H9 (cell line): ENCODE data around the gene TBXAS1. TPM values are rescaled to one million over a fixed set of nuclear protein-coding genes. Genes with fewer than 3 reads are reported as not detected.

ENCODE experiments used
- DNase-seq: peaks from one replicate; pipeline ENCODE4 v3.0.0-alpha.2; 2017
- H2AFZ ChIP-seq: one replicate; pipeline ENCODE4 v1.6.1; 2013; ENCODE audit warnings: mild to moderate bottlenecking, low read length, control low read depth, moderate library complexity
- H2AK5ac ChIP-seq: 2 replicates; pipeline ENCODE4 v1.6.1; 2013; ENCODE audit warnings: low read length, control low read depth, mixed read lengths; ENCODE audit not compliant: insufficient read length
- H2BK120ac ChIP-seq: one replicate; pipeline ENCODE4 v1.6.1; 2013; ENCODE audit warnings: low read depth, mild to moderate bottlenecking, low read length, control low read depth, inconsistent platforms; ENCODE audit not compliant: poor library complexity, severe bottlenecking
- H2BK12ac ChIP-seq: 2 replicates; pipeline ENCODE4 v1.6.1; 2013; ENCODE audit warnings: low read length, control low read depth, mixed read lengths, low read depth; ENCODE audit not compliant: insufficient read length
- H2BK15ac ChIP-seq: 2 replicates; pipeline ENCODE4 v1.6.1; 2013; ENCODE audit warnings: low read depth, low read length, control low read depth
- H2BK20ac ChIP-seq: one replicate; pipeline ENCODE4 v1.6.1; 2013; ENCODE audit warnings: low read depth, mild to moderate bottlenecking, low read length, control low read depth, inconsistent platforms; ENCODE audit not compliant: poor library complexity, severe bottlenecking
- H2BK5ac ChIP-seq: 2 replicates; pipeline ENCODE4 v1.6.1; 2013; ENCODE audit warnings: low read length, control low read depth, mixed read lengths; ENCODE audit not compliant: insufficient read length
- H3K14ac ChIP-seq: 2 replicates; pipeline ENCODE4 v1.6.1; 2013; ENCODE audit warnings: low read length, control low read depth; ENCODE audit not compliant: insufficient read depth
- H3K18ac ChIP-seq: 2 replicates; pipeline ENCODE4 v1.6.1; 2013; ENCODE audit warnings: low read depth, mild to moderate bottlenecking, mixed read lengths, low read length, control low read depth; ENCODE audit not compliant: insufficient read length
- H3K23ac ChIP-seq: 2 replicates; pipeline ENCODE4 v1.6.1; 2013; ENCODE audit warnings: low read length, control low read depth, mixed read lengths, low read depth; ENCODE audit not compliant: insufficient read length
- H3K23me2 ChIP-seq: 2 replicates; pipeline ENCODE4 v1.6.1; 2013; ENCODE audit warnings: low read depth, mild to moderate bottlenecking, mixed read lengths, low read length, control low read depth; ENCODE audit not compliant: insufficient read length, poor library complexity, severe bottlenecking
- H3K27ac ChIP-seq: 2 replicates; pipeline ENCODE4 v1.5.1; 2013; ENCODE audit warnings: low read length, control low read depth, mixed read lengths, low read depth; ENCODE audit not compliant: insufficient read length
- H3K27me3 ChIP-seq: 2 replicates; pipeline ENCODE4 v1.6.1; 2013; ENCODE audit warnings: low read length, control low read depth, inconsistent platforms; ENCODE audit not compliant: insufficient read depth
- H3K4ac ChIP-seq: 2 replicates; pipeline ENCODE4 v1.6.1; 2013; ENCODE audit warnings: low read depth, mild to moderate bottlenecking, control low read depth, inconsistent platforms, low read length, moderate library complexity
- H3K4me1 ChIP-seq: 2 replicates; pipeline ENCODE4 v1.6.1; 2013; ENCODE audit warnings: low read length, control low read depth, inconsistent platforms; ENCODE audit not compliant: insufficient read depth
- H3K4me2 ChIP-seq: 2 replicates; pipeline ENCODE4 v1.6.1; 2013; ENCODE audit warnings: low read length, control low read depth, mixed read lengths; ENCODE audit not compliant: insufficient read length, insufficient read depth
- H3K56ac ChIP-seq: 2 replicates; pipeline ENCODE4 v1.6.1; 2013; ENCODE audit warnings: low read depth, mild to moderate bottlenecking, mixed read lengths, low read length, control low read depth; ENCODE audit not compliant: insufficient read length
- H3K79me1 ChIP-seq: 2 replicates; pipeline ENCODE4 v1.6.1; 2013; ENCODE audit warnings: low read depth, mild to moderate bottlenecking, moderate library complexity, low read length, control low read depth, inconsistent platforms; ENCODE audit not compliant: insufficient read depth, poor library complexity, severe bottlenecking
- H3K79me2 ChIP-seq: 2 replicates; pipeline ENCODE4 v1.6.1; 2013; ENCODE audit warnings: low read length, control low read depth, inconsistent platforms; ENCODE audit not compliant: insufficient read depth
- H3K9ac ChIP-seq: 2 replicates; pipeline ENCODE4 v1.6.1; 2013; ENCODE audit warnings: low read length, control low read depth, mixed read lengths; ENCODE audit not compliant: insufficient read length; ENCODE audit errors: extremely low read depth
- H3K9me3 ChIP-seq: one replicate; pipeline ENCODE4 v1.6.1; 2013; ENCODE audit warnings: low read depth, low read length, inconsistent platforms; ENCODE audit not compliant: control insufficient read depth
- H3T11ph ChIP-seq: one replicate; pipeline ENCODE4 v1.6.1; 2013; ENCODE audit warnings: mild to moderate bottlenecking, low read length, control low read depth, inconsistent platforms
- H4K20me1 ChIP-seq: one replicate; pipeline ENCODE4 v1.6.1; 2013; ENCODE audit not compliant: control insufficient read depth, insufficient read length, insufficient read depth
- H4K5ac ChIP-seq: 2 replicates; pipeline ENCODE4 v1.6.1; 2013; ENCODE audit warnings: low read depth, mild to moderate bottlenecking, mixed read lengths, low read length, control low read depth; ENCODE audit not compliant: insufficient read length
- H4K8ac ChIP-seq: replicated peaks from 2 replicates; pipeline ENCODE4 v1.6.1; 2013; ENCODE audit warnings: low read length, control low read depth, mixed read lengths, low read depth; ENCODE audit not compliant: insufficient read length
- H4K91ac ChIP-seq: 2 replicates; pipeline ENCODE4 v1.6.1; 2013; ENCODE audit warnings: low read depth, mild to moderate bottlenecking, moderate library complexity, mixed read lengths, low read length, control low read depth; ENCODE audit not compliant: insufficient read length
- H3K27ac Mint-ChIP-seq, 3 experiments: 2 replicates in 2 of 3; 3 replicates in 1 of 3; pipeline ENCODE4 v1.8.0; 2020 to 2021; ENCODE audit warnings: mixed read lengths in 3 of 3, mild to moderate bottlenecking in 1 of 3, moderate library complexity in 1 of 3
- H3K27me3 Mint-ChIP-seq: 2 replicates; pipeline ENCODE4 v1.8.0; 2021; ENCODE audit warnings: low read depth, mild to moderate bottlenecking, moderate library complexity, mixed read lengths
- H3K36me3 Mint-ChIP-seq, 3 experiments: 2 replicates in 2 of 3; 3 replicates in 1 of 3; pipeline ENCODE4 v1.8.0; 2020 to 2021; ENCODE audit warnings: low read depth in 3 of 3, mixed read lengths in 3 of 3; ENCODE audit not compliant: insufficient read depth in 1 of 3
- H3K4me1 Mint-ChIP-seq, 2 experiments: 2 replicates each; pipeline ENCODE4 v1.8.0; 2020; ENCODE audit warnings: mixed read lengths in 2 of 2
- H3K4me3 Mint-ChIP-seq, 2 experiments: 2 replicates in 1 of 2; 3 replicates in 1 of 2; pipeline ENCODE4 v1.8.0; 2020 to 2021; ENCODE audit warnings: mild to moderate bottlenecking in 2 of 2, mixed read lengths in 2 of 2, moderate library complexity in 1 of 2
- H3K9me3 Mint-ChIP-seq, 2 experiments: 2 replicates in 1 of 2; 3 replicates in 1 of 2; pipeline ENCODE4 v1.8.0; 2020; ENCODE audit warnings: mild to moderate bottlenecking in 2 of 2, mixed read lengths in 2 of 2, moderate library complexity in 1 of 2
- WGBS: extraction: QIAGEN DNeasy Blood & Tissue Kit; methylation state at CpG from one replicate; pipeline ENCODE4 v1.1.7; 2013; ENCODE audit warnings: missing lambda C conversion rate, low lambda C conversion rate, mixed read lengths; ENCODE audit not compliant: insufficient read length; ENCODE audit errors: extremely low coverage; 5-methylcytosine and 5-hydroxymethylcytosine counted together
- total RNA-seq: library from RNA; stranded (reverse); gene quantifications from 2 replicates; pipeline ENCODE4 v1.2.1, GENCODE V29; 2021
- TF ChIP-seq, protein P1 (sequence below): fragments of 200-600 bp; sonication (generic); conservative IDR thresholded peaks from 3 replicates; pipeline ENCODE4 v1.8.0; 2021; ENCODE audit warnings: antibody characterized with exemption, mild to moderate bottlenecking

The TBXAS1 gene
- total RNA-seq, 1 experiment from 2014 or later, result 0.39 TPM

GRCh38 chr7:139848274-139848673 lies 19.2 kb downstream of the TBXAS1 start:
- Histone ChIP-seq H3K9me3 (no peaks in the 10 kb centered on the region), H3K27ac (no peak overlapping the region), H3K27me3 (no peaks in the 10 kb centered on the region), H3K14ac (no peak overlapping the region), H3K23ac (no peak overlapping the region), H2BK120ac (no peak overlapping the region), H3K18ac (no peak overlapping the region), H4K91ac (no peak overlapping the region), H3K4me2 (no peak overlapping the region), H3T11ph (no peak overlapping the region), H4K8ac (no peak overlapping the region), H3K4me1 (no peaks in the 10 kb centered on the region), H4K5ac (no peak overlapping the region), H3K79me2 (no peaks in the 10 kb centered on the region), H3K9ac (no peak overlapping the region), H2BK20ac (no peak overlapping the region), H2AK5ac (no peak overlapping the region), H2BK12ac (no peak overlapping the region), H2AFZ (no peak overlapping the region), H3K56ac (no peak overlapping the region), H3K23me2 (no peaks in the 10 kb centered on the region), H2BK15ac (no peak overlapping the region), H2BK5ac (no peak overlapping the region), H3K4ac (no peak overlapping the region), H4K20me1 (no peaks in the 10 kb centered on the region), H3K79me1 (no peaks in the 10 kb centered on the region)
- TF ChIP-seq, protein P1, sequence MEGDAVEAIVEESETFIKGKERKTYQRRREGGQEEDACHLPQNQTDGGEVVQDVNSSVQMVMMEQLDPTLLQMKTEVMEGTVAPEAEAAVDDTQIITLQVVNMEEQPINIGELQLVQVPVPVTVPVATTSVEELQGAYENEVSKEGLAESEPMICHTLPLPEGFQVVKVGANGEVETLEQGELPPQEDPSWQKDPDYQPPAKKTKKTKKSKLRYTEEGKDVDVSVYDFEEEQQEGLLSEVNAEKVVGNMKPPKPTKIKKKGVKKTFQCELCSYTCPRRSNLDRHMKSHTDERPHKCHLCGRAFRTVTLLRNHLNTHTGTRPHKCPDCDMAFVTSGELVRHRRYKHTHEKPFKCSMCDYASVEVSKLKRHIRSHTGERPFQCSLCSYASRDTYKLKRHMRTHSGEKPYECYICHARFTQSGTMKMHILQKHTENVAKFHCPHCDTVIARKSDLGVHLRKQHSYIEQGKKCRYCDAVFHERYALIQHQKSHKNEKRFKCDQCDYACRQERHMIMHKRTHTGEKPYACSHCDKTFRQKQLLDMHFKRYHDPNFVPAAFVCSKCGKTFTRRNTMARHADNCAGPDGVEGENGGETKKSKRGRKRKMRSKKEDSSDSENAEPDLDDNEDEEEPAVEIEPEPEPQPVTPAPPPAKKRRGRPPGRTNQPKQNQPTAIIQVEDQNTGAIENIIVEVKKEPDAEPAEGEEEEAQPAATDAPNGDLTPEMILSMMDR, result no peak
- no peak overlapping the region for H3K27ac Mint-ChIP-seq
- H3K36me3 Mint-ChIP-seq, result no peaks in the 10 kb centered on the region
- H3K9me3 Mint-ChIP-seq, result no peaks in the 10 kb centered on the region; a peak in 1 of 5 replicates
- peaks cover 2% of the 10 kb centered on the region; the same call in 1 of the 2 replicates for H3K27me3 Mint-ChIP-seq
- no peaks in the 10 kb centered on the region for H3K4me1 Mint-ChIP-seq
- no peak overlapping the region for H3K4me3 Mint-ChIP-seq
- no CpG with 5 or more reads among the region's 2 CpGs for WGBS
- DNase-seq, result no peak
